DMS153 treated with DMSO at 0.1 percent for 48 hours (cell line): Measurements from ENCODE around the gene AGPAT3.

Source experiments
- DNase-seq: peaks from one replicate; lab custom pipeline; 2025; ENCODE audit not compliant: unreplicated experiment; lab: John Stamatoyannopoulos, UW

AGPAT3 gene

GRCh38 chr21:43971992-43972255 is 106.9 kb downstream of the AGPAT3 start:
- DNase-seq, result no peak

GRCh38 chr21:43972850-43973633 is 108.0 kb downstream of the AGPAT3 start:
- DNase-seq, result no peak

GRCh38 chr21:43973634-43973955 is 108.6 kb downstream of the AGPAT3 start:
- no peak for DNase-seq

GRCh38 chr21:43974791-43975468 is 109.9 kb downstream of the AGPAT3 start:
- DNase-seq, result no peak

- DNase-seq, result peak; percentile 17
Measured at GRCh38 chr21:43975469-43976098, 110.6 kb downstream of the AGPAT3 start.

GRCh38 chr21:43976661-43977060 is 111.6 kb downstream of the AGPAT3 start:
- no peak for DNase-seq

GRCh38 chr21:43978060-43978459 is 113.0 kb downstream of the AGPAT3 start:
- DNase-seq, result no peak

GRCh38 chr21:43979654-43980053 is 114.6 kb downstream of the AGPAT3 start:
- DNase-seq, result no peak

- DNase-seq, result no peak
Measured at GRCh38 chr21:43981151-43981870, 116.3 kb downstream of the AGPAT3 start.

GRCh38 chr21:43981871-43982210 is 116.8 kb downstream of the AGPAT3 start:
- no peak for DNase-seq

- no peak for DNase-seq
Measured at GRCh38 chr21:43982489-43983078, 117.6 kb downstream of the AGPAT3 start.

GRCh38 chr21:43983390-43983789 is 118.4 kb downstream of the AGPAT3 start:
- no peak for DNase-seq

GRCh38 chr21:43983860-43984420 is 118.9 kb downstream of the AGPAT3 start:
- DNase-seq, result no peak

- DNase-seq, result no peak
Measured at GRCh38 chr21:43984905-43985689, 120.1 kb downstream of the AGPAT3 start.

- DNase-seq, result no peak
Measured at GRCh38 chr21:43985690-43986251, 120.7 kb downstream of the AGPAT3 start.

GRCh38 chr21:43986544-43987451 is 121.8 kb downstream of the AGPAT3 start:
- no peak for DNase-seq

GRCh38 chr21:43987509-43987908 is 122.5 kb downstream of the AGPAT3 start:
- DNase-seq, result no peak

- DNase-seq, result no peak
Measured at GRCh38 chr21:43988016-43988415, 123.0 kb downstream of the AGPAT3 start.
